HCT116 (cell line): Measurements from ENCODE around the gene GHDC. TPM values are rescaled to one million over a fixed set of nuclear protein-coding genes. Genes with fewer than 3 reads are reported as not detected.

ENCODE experiments used
- ATAC-seq: fragments of 200-7000 bp; cut with Tn5 transposase; 2 replicates; pipeline ENCODE4 v1.9.1; 2020; ENCODE audit warnings: mild to moderate bottlenecking, moderate library complexity
- BruUV-seq: library from RNA; stranded (reverse); fragments of 400-500 nt; replicated peaks from 2 replicates; lab custom pipeline; 2021; lab: Mats Ljungman, UMichigan
- CTCF ChIA-PET: fragments of 300-600 bp; sonication (Branson Sonifier 250); formaldehyde crosslinking; loops from one replicate; lab custom pipeline; 2021; ENCODE audit warnings: antibody characterized with exemption; lab: Charles Lee
- POLR2A ChIA-PET: fragments of 300-600, 350-600 bp; sonication (Branson Sonifier 250); formaldehyde crosslinking; loops from one replicate; lab custom pipeline; 2021; ENCODE audit warnings: antibody characterized with exemption; lab: Charles Lee
- RAD21 ChIA-PET, 2 experiments: fragments of 300-600 bp; sonication (Branson Sonifier 250); formaldehyde crosslinking; loops; one replicate each; lab custom pipeline; 2023; ENCODE audit warnings: low total read pairs in 2 of 2; ENCODE audit not compliant: uncharacterized antibody in 2 of 2, unreplicated experiment in 2 of 2, low non-redundant PET in 1 of 2; lab: Charles Lee
- DNase-seq: peaks from one replicate; pipeline ENCODE4 v3.0.0-alpha.2; 2010; ENCODE audit warnings: low read depth, low spot score
- H2AFZ ChIP-seq: fragments of 200-600 bp; shearing (Covaris generic), sonication (generic); 2 replicates; pipeline ENCODE4 v1.6.1; 2017; ENCODE audit warnings: low read depth, mixed run types, mixed read lengths, antibody characterized with exemption, low read length; ENCODE audit not compliant: poor library complexity, severe bottlenecking
- H3K27ac ChIP-seq: 2 replicates; pipeline ENCODE4 v1.5.1; 2012; ENCODE audit warnings: low read depth, low read length
- H3K27me3 ChIP-seq: fragments of 200-600 bp; sonication (generic); 2 replicates; pipeline ENCODE4 v1.6.1; 2016; ENCODE audit warnings: mixed run types, low read length, mixed read lengths; ENCODE audit not compliant: insufficient read depth
- H3K36me3 ChIP-seq, 2 experiments: fragments of 200-500 bp in 1 of 2; fragments of 200-600 bp in 1 of 2; sonication (Bioruptor generic) in 1 of 2; sonication (generic) in 1 of 2; 2 replicates each; pipeline versions ENCODE4 v1.5.1 to v1.6.1; 2014 to 2016; ENCODE audit warnings: low read length in 2 of 2, inconsistent platforms in 1 of 2, mixed read lengths in 1 of 2, mixed run types in 1 of 2; ENCODE audit not compliant: insufficient read depth in 2 of 2, control insufficient read depth in 1 of 2
- H3K4me1 ChIP-seq, 2 experiments: fragments of 200-600 bp in 1 of 2; sonication (generic) in 1 of 2; 2 replicates each; pipeline versions ENCODE4 v1.5.1 to v1.6.1; 2012 to 2017; ENCODE audit warnings: low read length in 2 of 2, inconsistent platforms in 1 of 2, mild to moderate bottlenecking in 1 of 2, mixed read lengths in 1 of 2, mixed run types in 1 of 2, moderate library complexity in 1 of 2; ENCODE audit not compliant: insufficient read depth in 2 of 2, control insufficient read depth in 1 of 2
- H3K4me2 ChIP-seq: fragments of 200-600 bp; sonication (generic); 2 replicates; pipeline ENCODE4 v1.6.1; 2017; ENCODE audit warnings: mixed run types, low read length, mixed read lengths
- H3K4me3 ChIP-seq, 2 experiments: fragments of 200-600 bp in 1 of 2; sonication (generic) in 1 of 2; replicated peaks in 1 of 2; 2 replicates each; pipeline ENCODE4 v1.5.1; 2011 to 2016; ENCODE audit warnings: low read length in 2 of 2, control low read depth in 1 of 2, low read depth in 1 of 2, mild to moderate bottlenecking in 1 of 2, mixed read lengths in 1 of 2, mixed run types in 1 of 2
- H3K79me2 ChIP-seq: fragments of 200-600 bp; sonication (generic); 2 replicates; pipeline ENCODE4 v1.6.1; 2017; ENCODE audit warnings: mild to moderate bottlenecking, mixed run types, low read length, moderate library complexity, mixed read lengths; ENCODE audit not compliant: insufficient read depth
- H3K9ac ChIP-seq: fragments of 200-600 bp; sonication (generic); 2 replicates; pipeline ENCODE4 v1.6.1; 2016; ENCODE audit warnings: low read length, mixed read lengths
- H3K9me2 ChIP-seq: fragments of 200-600 bp; sonication (generic), shearing (Covaris generic); 2 replicates; pipeline ENCODE4 v1.6.1; 2017; ENCODE audit warnings: mixed run types, mild to moderate bottlenecking, moderate library complexity; ENCODE audit not compliant: insufficient read depth
- H3K9me3 ChIP-seq, 2 experiments: fragments of 200-500 bp in 1 of 2; fragments of 200-600 bp in 1 of 2; sonication (Bioruptor generic) in 1 of 2; sonication (generic) in 1 of 2; 2 replicates each; pipeline ENCODE4 v1.6.1; 2014 to 2017; ENCODE audit warnings: low read length in 2 of 2, mixed read lengths in 2 of 2, inconsistent platforms in 1 of 2, low read depth in 1 of 2, mild to moderate bottlenecking in 1 of 2, mixed run types in 1 of 2, moderate library complexity in 1 of 2; ENCODE audit not compliant: control insufficient read depth in 1 of 2, insufficient read depth in 1 of 2
- H4K20me1 ChIP-seq: fragments of 200-600 bp; sonication (generic), shearing (Covaris generic); 2 replicates; pipeline ENCODE4 v1.6.1; 2017; ENCODE audit warnings: mixed run types, mild to moderate bottlenecking, moderate library complexity; ENCODE audit not compliant: insufficient read depth
- CBX3 ChIP-seq: IDR thresholded peaks from 2 replicates; pipeline ENCODE4 v1.6.1; 2012; ENCODE audit warnings: low read depth
- CEBPB ChIP-seq: IDR thresholded peaks from 2 replicates; pipeline ENCODE4 v1.6.1; 2012; ENCODE audit warnings: low read depth
- ELF1 ChIP-seq: IDR thresholded peaks from 2 replicates; pipeline ENCODE4 v1.6.1; 2012; ENCODE audit warnings: low read depth, borderline replicate concordance
- EZH2 ChIP-seq: fragments of 200-600 bp; sonication (generic); IDR thresholded peaks from 2 replicates; pipeline ENCODE4 v1.6.1; 2017; ENCODE audit warnings: antibody characterized with exemption, mixed run types
- EZH2phosphoT487 ChIP-seq: fragments of 200-600 bp; IDR thresholded peaks from 2 replicates; pipeline ENCODE4 v1.6.1; 2018; ENCODE audit warnings: antibody characterized with exemption, borderline replicate concordance
- FOSL1 ChIP-seq: IDR thresholded peaks from 2 replicates; pipeline ENCODE4 v1.6.1; 2012; ENCODE audit warnings: low read depth
- MAX ChIP-seq: IDR thresholded peaks from 2 replicates; pipeline ENCODE4 v1.6.1; 2012
- POLR2AphosphoS5 ChIP-seq: IDR thresholded peaks from 2 replicates; pipeline ENCODE4 v1.6.1; 2011; ENCODE audit warnings: mild to moderate bottlenecking, low read depth, low read length, moderate library complexity
- RAD21 ChIP-seq: IDR thresholded peaks from 2 replicates; pipeline ENCODE4 v1.6.1; 2012; ENCODE audit warnings: low read depth, mild to moderate bottlenecking
- SP1 ChIP-seq: IDR thresholded peaks from 2 replicates; pipeline ENCODE4 v1.6.1; 2012; ENCODE audit warnings: low read depth
- SRF ChIP-seq: IDR thresholded peaks from 2 replicates; pipeline ENCODE4 v1.6.1; 2012; ENCODE audit warnings: low read depth
- TCF7L2 ChIP-seq: IDR thresholded peaks from 2 replicates; pipeline ENCODE4 v1.7.0; 2011; ENCODE audit warnings: borderline replicate concordance, inconsistent platforms; ENCODE audit not compliant: insufficient read depth, insufficient read length; ENCODE audit errors: extremely low read depth
- YY1 ChIP-seq: IDR thresholded peaks from 2 replicates; pipeline ENCODE4 v1.6.1; 2011; ENCODE audit warnings: low read length, low read depth, moderate library complexity, mild to moderate bottlenecking; ENCODE audit not compliant: insufficient replicate concordance; ENCODE audit errors: extremely low read depth
- intact Hi-C: fragments of 100-400 bp; cut with micrococcal nuclease; formaldehyde crosslinking; loops from 2 replicates; pipeline ENCODE4 v1.10.0; 2022
- total RNA-seq: library from RNA; stranded (reverse); gene quantifications from one replicate; pipeline ENCODE4 v1.2.1, GENCODE V29; 2021; ENCODE audit not compliant: unreplicated experiment
- TF ChIP-seq, protein P1 (sequence below), 3 experiments: fragments of 200-600 bp in 1 of 3; sonication (generic) in 1 of 3; IDR thresholded peaks in 2 of 3; conservative IDR thresholded peaks in 1 of 3; 2 replicates each; pipeline ENCODE4 v1.5.1; 2012 to 2017; ENCODE audit warnings: low read depth in 2 of 3, low read length in 2 of 3, antibody characterized with exemption in 1 of 3, borderline replicate concordance in 1 of 3, control low read depth in 1 of 3, mild to moderate bottlenecking in 1 of 3, mixed read lengths in 1 of 3, mixed run types in 1 of 3, moderate library complexity in 1 of 3; ENCODE audit not compliant: insufficient read depth in 1 of 3

The GHDC gene
- total RNA-seq, 1 experiment from 2014 or later = 13.2 TPM

DNA sequence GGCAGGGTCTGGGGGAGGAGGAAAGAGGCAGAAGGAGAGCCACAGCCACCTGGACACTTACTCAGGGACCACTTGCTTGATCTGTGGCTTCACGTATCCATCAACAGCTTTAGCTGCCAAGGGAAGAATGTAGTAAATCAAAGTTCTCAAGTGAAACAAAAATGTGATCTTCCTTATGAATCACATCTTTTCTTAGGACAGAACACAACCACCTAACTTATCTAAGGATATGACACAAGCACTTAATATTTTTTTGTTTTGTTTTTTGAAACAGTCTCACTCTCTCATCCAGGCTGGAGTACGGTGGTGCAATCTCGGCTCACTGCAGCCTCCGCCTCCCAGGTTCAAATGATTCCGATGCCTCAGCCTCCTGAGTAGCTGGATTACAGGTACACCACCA is 8.4 kb upstream of the GHDC start:
- RAD21 ChIA-PET = no interaction called here
- no peak overlapping the region for H2AFZ ChIP-seq
- H3K36me3 ChIP-seq = no peaks in the 10 kb centered on the region
- no peak for TF ChIP-seq FOSL1
- no peak for TF ChIP-seq RAD21
- TF ChIP-seq CBX3 = no peak
- TF ChIP-seq, protein P1, sequence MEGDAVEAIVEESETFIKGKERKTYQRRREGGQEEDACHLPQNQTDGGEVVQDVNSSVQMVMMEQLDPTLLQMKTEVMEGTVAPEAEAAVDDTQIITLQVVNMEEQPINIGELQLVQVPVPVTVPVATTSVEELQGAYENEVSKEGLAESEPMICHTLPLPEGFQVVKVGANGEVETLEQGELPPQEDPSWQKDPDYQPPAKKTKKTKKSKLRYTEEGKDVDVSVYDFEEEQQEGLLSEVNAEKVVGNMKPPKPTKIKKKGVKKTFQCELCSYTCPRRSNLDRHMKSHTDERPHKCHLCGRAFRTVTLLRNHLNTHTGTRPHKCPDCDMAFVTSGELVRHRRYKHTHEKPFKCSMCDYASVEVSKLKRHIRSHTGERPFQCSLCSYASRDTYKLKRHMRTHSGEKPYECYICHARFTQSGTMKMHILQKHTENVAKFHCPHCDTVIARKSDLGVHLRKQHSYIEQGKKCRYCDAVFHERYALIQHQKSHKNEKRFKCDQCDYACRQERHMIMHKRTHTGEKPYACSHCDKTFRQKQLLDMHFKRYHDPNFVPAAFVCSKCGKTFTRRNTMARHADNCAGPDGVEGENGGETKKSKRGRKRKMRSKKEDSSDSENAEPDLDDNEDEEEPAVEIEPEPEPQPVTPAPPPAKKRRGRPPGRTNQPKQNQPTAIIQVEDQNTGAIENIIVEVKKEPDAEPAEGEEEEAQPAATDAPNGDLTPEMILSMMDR (IDR thresholded peaks at IDR 0.05 in 2 of 3, conservative IDR thresholded peaks at IDR 0.05 in 1 of 3; ENCODE audit: borderline replicate concordance in 1 of 3, insufficient read depth in 1 of 3, low read depth in 2 of 3, low read length in 2 of 3) = no peak
- TF ChIP-seq SRF = no peak
- no peak for TF ChIP-seq EZH2phosphoT487
- TF ChIP-seq YY1 = no peak
- TF ChIP-seq ELF1 = no peak
- no peak for TF ChIP-seq CEBPB
- no peak for TF ChIP-seq POLR2AphosphoS5
- no peak for TF ChIP-seq SP1
- no peak for TF ChIP-seq EZH2
- TF ChIP-seq TCF7L2 = no peak
- TF ChIP-seq MAX = no peak
- TF ChIP-seq, all 23 proteins: peak for 0
- no peak overlapping the region for H3K4me3 ChIP-seq
- BruUV-seq = no TSS peak
- no peaks in the 10 kb centered on the region for H3K79me2 ChIP-seq
- H3K9me2 ChIP-seq = no peaks in the 10 kb centered on the region
- no peaks in the 10 kb centered on the region for H3K4me1 ChIP-seq
- no peak for ATAC-seq
- H3K4me2 ChIP-seq = no peak overlapping the region
- intact Hi-C loops = no loop called here
- no peaks in the 10 kb centered on the region for H4K20me1 ChIP-seq
- ChIA-PET CTCF (no interaction called here), POLR2A (no interaction called here)
- no peak overlapping the region for H3K27ac ChIP-seq
- no peaks in the 10 kb centered on the region for H3K9me3 ChIP-seq
- no peak for DNase-seq
- H3K9ac ChIP-seq = no peak overlapping the region
- H3K27me3 ChIP-seq = no peaks in the 10 kb centered on the region
